Left renal cortex interstitium (tissue), 4 donors: ENCODE results near the gene EHMT1. TPM values are rescaled to one million over a fixed set of nuclear protein-coding genes. Genes with fewer than 3 reads are reported as not detected.

Experiments
- DNase-seq, 4 donors: peaks; one replicate each; pipeline ENCODE4 v3.0.0-alpha.2; 2013; ENCODE audit warnings: low read depth in 4 of 4, low spot score in 2 of 4, missing footprints in 1 of 4
- polyA plus RNA-seq, 4 donors: library from polyadenylated mRNA; unstranded; fragments of 120-200 nt; gene quantifications; one replicate each; pipeline ENCODE4 v1.2.1, GENCODE V29; 2013; ENCODE audit not compliant: insufficient read length in 4 of 4

EHMT1 gene
- polyA plus RNA-seq, 4 donors = 64.0 to 89.3 (median 74.9) TPM

DNA sequence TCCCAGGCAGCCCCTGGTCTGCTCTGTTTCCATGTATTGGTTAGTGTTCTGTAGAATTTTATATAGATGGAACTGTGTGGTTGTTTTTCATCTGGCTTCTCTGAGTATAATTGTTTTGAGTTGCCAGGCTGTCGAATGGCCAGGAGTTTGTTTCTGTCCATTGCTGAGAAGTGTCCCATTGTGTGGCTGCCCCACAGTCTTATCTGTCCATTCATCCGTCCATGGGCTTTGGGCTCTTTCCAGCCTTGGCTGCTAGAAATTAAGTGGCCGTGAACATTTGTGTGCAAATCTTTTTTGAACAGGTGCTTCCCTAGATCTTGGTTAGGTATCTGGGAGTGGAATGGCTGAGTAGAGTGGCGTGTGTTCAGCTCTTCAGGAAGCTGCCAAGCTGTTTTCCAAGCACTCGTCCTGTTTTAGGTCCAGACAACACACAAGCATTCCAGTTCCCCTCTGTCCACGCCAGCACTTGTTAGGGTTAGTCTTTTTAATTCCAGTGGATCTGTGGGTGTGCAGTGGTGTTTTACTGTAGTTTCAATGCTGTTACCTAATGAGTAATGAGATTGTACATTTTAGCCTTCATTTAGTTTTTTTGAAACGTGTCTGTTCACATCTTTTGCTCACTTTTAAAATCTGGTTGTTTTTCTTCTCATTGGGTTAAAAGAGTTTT, 136.6 kb downstream of the EHMT1 start:
- no peak for DNase-seq

DNA sequence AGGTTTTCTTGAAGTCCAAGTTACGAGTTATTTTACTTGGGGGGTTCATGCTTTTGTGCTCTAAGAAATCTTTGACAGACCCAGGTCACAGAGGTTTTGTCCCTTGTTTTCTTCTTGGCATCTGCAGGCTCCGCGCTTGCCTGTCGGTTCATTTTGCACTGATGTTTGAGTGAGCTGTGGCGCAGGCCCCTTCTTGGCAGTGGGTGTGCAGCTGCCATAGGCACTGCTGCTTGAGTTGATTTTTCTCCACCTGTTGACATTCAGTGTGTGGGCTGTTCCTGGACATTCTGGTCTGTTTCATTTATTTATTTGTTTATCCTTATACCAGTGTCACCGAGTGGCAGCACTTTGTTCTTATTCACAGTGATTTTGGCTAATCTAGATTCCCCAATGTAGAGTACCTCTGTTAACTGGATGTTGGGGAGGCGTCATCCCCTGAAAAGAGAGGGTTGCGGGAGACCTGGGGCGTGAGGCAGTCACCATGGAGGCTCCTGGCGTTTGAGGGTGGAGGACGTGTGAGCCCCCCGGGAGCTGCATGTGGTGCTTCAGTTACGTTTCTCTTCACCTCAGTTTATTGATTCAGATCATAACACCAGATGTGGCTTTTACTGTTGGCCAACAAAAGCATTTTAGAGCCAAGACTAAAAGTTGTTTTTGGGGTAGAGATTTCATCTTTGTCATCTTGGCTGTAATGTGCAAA, 137.4 kb downstream of the EHMT1 start:
- no peak for DNase-seq

DNA sequence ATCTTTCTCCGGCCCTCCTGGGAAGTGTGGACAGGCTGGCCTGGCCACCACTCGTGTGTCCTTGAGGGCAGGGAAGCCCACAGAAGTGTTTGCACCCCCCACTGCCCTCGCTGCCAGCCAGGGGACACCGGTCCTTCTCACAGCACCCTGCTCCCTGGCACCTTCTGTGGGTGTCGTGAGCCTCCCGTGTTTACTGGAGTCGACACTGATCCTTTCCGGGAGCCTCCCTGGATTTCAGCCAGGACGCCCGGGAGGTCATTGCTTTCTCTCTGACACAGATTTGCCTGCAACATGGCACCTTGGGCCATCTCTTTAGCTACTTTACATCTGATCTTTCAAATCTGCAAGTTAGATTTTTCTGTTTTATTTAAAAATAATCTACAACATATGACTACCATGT, 138.3 kb downstream of the EHMT1 start:
- no peak for DNase-seq

DNA sequence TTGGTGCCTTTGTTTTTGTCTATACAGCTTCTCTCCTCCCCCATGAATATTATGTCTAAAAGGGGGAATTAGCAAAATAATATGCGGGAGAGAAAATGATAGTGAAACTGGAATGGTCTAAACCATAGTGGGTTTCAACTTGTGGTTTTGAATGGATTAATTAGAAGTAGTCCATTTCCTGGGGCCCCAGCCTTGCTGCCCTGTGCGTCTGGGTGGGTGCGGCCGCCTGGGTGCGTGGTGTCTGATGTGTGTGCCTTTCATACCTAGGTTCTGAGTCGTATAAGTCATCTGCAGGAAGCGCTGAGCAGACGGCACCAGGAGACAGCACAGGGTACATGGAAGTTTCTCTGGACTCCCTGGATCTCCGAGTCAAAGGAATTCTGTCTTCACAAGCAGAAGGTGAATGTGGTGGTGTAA, 138.8 kb downstream of the EHMT1 start:
- no peak for DNase-seq

DNA sequence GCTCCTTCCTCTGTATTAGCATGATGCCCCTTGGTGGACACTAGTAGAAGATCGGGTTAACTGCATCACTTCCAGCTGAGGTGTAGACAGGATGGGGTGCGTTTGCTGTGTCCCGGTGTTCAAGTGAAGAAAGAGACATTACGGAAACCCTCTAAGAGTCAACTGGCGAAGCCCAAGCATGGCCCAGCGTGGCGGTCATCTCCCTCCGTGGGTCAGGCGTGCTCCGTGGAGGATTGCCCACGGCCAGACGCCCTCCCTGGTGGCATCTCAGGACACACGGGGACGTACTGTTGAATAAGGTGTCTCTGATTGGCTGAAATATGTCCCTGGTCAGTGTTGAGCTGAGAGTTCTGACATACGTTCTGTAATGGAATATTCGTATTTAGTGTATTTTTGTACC, 139.3 kb downstream of the EHMT1 start:
- no peak for DNase-seq

DNA sequence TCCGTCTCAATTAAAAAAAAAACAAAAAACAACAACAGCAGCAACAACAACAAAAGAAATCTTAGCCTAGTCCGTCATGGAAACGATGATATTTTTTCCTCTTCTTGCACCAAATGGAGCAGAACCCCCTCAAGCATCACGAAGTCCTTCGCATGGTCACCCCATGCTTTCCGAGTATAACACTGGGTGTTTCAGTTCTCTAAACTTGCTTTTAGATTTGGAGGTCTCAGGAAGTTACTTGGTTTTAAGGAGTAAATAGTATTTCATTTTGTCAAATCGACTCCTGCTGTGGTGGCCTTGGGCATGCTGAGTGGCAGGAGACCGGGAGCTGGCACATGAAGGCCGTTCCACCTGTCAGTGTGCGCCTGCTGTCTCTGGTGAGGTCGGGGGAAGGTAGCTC, 140.3 kb downstream of the EHMT1 start:
- DNase-seq = no peak

DNA sequence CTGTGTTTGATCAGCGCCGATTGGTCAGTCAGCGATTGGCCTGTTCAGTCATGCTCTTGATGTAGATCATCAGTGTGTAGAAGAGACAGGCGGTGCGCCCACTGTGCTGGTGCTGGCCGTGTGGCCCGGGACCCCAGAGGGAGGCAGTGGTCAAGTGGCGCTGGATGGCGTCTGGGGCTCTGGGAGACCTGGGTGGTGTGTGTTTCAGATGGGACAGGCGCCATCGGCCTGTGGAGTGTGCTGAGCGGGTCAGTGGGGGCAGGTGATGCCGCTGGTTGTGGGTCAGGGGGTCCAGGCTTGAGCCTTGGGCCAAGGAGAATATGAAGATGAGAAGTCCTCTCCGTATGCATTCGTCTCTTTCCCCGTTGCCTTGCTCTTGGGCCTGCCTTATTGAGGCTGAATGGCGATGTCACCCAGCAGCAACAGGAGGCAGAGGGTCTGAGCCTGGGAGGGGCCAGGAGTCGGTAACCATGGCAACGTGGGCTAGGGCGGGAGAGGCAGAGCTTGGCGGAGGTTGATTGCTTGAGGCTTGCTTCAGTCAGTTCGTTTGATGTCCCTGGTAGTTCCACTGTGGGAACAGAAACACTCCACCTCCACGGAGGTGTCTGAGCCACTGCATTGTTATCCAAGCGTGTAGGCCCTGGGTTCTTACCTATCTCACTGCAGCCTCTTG, 141.0 kb downstream of the EHMT1 start:
- DNase-seq = no peak

DNA sequence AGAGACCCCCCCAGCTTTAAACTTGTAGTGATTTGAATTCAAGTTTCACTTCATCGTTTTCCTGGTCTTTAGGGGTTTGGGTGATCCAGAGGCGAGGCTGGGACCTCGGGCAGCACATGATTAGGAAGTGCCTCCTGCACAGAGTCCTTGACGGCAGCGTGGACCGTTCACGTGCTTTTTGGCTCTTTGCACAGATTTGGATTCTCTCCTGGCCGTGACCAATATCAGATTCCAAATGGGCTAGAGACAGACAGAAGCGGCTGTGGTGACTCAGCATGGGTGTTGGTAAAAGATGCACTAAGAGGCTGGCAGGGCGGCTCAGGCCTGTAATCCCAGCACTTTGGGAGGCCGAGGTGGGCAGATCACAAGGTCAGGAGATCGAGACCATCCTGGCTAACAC, 141.6 kb downstream of the EHMT1 start:
- DNase-seq = no peak

DNA sequence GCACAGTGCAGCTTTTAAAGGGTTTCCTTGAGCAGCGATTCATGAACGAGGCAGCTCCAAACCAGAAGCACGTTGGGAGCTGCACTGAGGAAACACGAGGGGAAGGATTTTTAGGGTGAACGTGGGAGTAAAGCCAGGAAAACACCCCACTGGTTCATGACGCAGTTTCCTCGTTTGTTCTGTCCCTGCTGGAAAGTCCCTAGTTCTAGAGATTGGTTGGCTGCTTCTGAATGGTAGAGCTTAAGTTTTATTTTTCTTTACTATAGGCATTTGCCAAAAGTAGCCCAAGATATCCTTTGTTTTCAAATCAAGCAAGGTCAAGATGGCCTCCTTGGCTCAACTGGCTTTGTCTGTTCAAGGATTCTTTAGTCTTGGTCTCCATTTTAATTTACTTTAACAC, 142.2 kb downstream of the EHMT1 start:
- DNase-seq = no peak

DNA sequence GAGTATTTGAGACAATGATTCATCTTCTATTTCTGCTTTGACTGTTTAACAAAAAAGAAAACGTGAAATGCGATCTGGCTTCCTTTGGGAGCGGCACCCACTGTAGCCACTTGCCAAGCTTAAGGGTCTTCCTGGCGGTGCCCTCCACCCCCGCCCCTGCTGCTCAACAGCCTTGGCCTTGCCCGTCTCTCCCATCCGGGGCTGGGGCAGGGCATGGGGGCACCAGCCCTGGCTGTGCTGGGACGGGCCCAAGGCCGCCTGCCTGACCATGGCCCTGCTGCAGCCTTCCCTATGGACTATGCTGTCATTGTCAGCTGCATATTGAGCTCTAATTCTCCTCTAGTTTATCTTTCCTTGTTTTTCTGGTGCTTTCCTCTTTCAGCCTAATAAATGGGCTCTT, 143.0 kb downstream of the EHMT1 start:
- DNase-seq = no peak

DNA sequence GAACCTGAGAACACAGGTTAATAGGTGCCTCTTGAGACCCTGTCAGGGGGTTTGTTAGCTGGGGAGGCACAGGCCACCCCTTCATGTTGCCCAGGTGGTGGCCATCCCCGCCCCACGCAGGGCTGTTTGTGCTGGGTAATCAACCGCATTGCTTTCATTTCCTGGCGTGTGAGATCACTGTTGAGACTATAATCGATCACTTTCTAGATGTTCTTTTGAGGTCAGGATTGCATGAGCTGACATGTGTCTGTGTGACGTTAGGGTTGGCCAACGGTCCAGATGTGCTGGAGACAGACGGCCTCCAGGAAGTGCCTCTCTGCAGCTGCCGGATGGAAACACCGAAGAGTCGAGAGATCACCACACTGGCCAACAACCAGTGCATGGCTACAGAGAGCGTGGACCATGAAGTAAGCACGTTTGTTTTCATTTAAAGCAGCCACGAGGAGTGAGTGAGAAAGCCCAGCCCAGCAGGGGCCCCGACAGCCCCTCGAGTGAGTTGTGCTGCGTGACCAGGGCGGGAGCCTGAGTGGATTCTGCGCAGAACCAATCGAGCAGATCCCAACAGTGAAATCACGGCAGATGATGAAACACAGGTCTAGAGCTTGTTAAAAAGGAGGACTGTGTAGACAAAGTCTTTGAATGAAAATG, 143.7 kb downstream of the EHMT1 start:
- no peak for DNase-seq

DNA sequence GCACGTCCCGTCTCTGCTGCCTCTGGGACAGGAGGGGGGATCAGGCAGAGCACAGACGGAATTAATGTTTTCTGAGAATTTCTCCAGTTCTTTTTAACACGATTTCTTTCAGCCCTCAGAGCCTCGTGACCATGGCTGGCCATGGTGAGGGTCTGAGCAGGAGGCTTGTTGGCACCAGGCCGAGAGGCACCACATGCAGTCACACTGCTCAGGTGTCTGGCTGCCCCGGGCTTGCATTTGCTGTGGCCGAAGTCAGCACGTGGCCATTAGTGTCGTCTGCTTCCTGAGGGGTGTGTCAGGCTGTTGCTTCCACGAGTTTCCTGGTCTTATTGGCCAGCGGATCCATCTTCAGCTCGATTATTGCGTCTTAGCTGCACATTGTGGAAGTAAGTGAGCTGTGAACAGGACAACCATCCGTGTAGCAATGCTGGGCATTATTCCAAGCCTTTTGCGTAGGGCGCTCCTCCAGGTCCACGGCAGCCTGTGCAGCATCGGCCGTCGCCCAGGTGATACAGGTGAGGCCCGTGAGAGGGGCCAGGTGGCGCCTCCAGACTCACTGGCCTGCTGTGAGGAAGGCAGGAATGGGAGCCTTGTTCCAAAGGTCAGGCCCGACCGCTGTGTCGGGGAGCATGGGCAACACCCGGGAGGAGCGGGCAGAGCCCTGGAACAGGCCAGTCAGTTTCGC, 144.6 kb downstream of the EHMT1 start:
- no peak for DNase-seq

DNA sequence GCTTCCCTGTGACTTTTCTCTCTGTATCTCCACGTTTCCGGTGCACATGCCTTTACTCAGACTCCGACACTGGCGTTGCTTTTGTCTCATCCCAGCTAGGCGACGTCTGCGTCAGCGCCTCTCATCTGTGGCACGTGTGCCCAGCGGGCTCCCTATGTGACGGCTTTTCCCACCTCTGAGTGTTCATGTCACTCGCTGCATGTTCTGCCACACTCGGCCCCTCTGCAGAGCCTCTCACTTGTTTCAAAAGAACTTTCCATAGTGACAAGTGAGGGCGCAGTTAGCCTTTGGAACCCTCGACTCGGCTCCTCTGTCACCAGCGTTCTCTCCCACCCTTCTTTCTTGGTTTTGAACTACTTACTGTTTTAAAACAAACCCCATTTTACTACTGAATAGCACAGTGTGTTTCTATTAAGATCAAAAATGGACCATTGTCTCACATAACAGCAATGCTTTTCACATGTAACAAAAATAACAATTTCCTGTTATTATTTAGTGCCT, 145.4 kb downstream of the EHMT1 start:
- DNase-seq = no peak

DNA sequence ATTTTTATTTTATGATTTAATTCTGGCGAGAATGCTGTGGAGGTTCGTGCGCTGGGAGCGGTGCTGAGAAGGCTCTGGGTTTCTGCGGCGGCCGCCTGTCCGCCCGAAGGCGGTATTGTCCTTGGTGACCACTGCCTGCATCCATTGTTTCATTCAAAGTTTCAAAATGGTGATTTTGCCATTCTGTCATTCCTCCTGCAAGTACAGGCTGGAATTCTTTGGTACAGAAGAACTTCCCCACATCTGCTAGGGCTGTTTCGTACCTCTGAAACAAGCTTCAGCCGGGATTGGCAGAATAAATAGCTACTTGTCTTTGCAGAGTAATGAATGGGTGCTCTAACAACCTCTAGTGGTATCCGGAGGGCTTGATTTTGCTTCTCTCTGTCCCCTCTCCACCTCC, 146.2 kb downstream of the EHMT1 start:
- no peak for DNase-seq

DNA sequence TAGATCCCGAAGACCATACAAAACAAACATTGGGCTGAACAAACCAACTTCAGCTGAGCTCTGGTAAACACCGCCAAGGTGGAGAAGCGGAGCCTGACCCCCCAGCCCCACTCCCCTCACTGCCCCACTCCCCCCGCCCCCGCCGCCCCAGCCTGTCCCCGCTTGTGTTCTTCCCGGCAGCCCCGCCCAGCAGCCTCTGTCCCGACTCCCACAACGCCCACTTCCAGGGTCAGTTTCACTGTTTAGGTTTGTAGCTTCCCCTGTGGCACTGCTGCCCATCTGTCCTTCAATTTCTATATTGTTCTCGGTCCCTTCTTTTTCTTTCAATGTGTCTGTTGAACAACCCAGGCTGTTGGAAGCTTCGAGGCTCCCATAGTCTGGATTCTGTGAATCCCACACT, 146.7 kb downstream of the EHMT1 start:
- no peak for DNase-seq

DNA sequence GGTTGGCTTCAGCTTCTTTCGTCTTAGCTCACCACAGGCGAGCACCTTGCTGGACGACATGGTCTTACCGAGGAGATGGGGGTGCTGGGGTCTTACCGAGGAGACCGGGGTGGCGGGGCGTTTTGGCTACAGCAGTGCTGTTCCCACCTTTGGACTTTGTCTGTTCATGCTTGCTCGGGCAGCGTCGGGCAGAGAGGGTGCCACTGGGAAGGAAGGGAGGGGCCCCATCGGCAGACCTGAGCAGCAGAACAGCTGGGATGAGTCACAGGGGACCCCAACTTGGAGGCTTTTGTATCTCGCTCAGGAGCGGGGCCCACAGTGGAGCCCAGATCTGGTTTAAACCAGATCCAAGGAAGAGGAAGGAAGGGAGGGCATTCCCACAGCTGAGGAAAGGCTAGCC, 152.8 kb downstream of the EHMT1 start:
- no peak for DNase-seq

DNA sequence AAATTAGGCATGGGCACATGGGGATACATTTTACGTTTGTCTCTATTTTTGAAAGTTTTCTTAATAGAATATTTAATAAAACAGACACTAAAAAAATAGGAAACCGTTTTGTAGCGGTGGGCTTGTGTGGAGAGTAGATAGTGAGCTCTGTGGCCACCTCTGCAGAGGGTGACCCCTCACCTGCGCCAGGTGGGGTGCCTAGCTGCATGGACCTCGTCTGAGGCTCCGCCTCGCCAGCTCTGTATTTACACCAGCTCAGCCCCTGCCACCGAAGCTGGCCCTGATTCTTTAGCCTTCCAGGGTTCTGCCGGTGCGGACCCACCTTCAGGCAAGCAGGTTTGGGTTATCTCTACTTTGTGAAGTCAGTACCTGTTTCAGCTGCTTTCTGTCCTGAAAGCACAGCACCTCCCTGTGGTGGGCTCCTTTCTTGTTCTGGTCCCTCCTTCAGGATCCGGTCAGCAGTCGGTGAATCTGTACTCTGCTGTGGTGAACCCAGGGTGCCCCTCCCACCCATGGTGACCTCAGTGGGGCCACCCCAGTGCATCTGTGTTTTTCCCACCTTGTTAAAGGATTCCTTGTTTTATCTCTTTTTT, 153.6 kb downstream of the EHMT1 start:
- DNase-seq = no peak

DNA sequence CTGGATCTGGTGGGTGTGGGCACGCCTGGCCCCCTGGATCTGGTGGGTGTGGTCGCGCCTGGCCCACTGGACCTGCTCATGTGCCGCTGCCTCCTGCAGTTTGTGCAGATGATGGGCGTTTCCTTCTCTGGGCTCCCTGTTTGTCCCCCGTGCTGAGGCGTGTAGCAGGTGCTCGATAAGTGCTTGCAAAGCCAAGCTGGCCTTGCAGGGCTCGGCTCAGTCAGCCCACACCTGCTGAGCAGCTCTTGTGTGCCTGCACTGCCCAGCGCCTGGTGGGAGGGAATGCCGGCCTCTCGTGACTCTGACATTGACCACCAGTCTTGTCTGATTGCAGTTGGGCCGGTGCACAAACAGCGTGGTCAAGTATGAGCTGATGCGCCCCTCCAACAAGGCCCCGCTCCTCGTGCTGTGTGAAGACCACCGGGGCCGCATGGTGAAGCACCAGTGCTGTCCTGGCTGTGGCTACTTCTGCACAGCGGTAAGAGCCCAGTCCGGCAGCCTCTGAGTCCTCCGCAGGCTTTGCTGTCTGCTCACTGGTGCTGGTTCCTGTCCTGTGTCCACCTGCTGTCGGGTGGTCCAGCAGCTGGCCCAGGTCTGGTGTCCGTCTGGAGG, 156.1 kb downstream of the EHMT1 start:
- no peak for DNase-seq

DNA sequence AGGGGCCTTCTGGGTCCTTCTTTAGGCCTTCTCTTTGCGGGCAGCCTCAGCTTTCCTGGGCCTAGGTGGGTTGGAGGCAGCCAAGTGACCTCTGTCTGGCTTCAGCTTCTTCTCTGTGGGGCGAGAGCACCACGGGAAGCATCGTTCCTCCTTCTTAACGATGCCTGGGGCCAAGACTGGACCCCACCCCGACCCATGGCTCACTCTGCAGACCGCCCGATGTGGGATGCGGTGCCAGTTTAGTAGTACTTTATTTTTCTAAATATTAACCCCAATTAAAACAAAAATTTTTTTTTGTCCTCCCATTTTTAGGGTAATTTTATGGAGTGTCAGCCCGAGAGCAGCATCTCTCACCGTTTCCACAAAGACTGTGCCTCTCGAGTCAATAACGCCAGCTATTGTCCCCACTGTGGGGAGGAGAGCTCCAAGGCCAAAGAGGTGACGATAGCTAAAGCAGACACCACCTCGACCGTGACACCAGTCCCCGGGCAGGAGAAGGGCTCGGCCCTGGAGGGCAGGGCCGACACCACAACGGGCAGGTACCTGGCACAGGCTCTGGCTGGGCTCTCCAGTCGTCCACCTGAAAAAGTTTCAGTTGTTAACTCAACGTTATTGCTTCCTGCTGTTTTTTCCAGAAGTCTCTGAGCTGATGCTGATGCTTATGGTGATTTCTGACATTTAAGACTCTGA, 157.6 kb downstream of the EHMT1 start:
- no peak for DNase-seq
